ENCODE data around the gene PPM1N.

The PPM1N gene

DNA sequence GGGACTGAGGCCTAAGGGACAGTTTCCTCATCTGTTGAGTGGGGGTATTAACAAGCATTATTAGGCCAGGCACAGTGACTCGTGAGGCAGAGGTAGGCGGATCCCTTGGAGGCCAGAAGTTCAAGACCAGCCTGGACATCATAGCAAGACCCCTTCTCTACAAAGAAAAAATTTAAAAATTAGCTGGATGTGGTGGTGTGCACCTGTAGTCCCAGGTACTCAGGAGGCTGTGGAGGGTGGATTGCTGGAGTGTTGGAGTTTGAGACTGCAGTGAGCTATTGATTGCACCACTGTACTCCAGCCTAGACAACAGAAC, 41.8 kb upstream of the PPM1N start:
- TF ChIP-seq ZFX (IDR thresholded peaks at IDR 0.05; ENCODE audit: borderline replicate concordance) (no peak), CTCF (IDR thresholded peaks at IDR 0.05) (no peak)
- no peak overlapping the region for H3K27ac ChIP-seq

DNA sequence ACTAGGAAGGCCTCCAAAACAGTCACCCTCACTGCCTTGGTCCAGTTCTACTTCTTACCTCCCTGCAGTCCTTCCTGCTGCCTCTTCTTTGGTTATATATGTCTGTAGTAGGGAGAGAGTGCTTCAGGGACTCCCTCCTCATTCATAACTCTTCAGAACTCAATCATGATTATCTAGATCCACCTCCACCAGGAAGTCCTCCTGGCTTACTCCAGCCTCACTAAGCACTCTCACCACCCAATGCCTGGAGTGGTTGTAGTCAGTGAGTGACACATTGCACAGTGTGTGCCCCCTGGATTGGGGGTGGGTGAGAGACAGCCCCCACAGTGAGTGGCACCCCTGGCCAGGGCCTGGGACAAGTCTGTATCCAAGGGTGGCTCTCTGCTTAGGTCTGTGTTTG, 40.5 kb upstream of the PPM1N start:
- TF ChIP-seq ZFX (IDR thresholded peaks at IDR 0.05; ENCODE audit: borderline replicate concordance) (no peak), CTCF (IDR thresholded peaks at IDR 0.05) (no peak)
- H3K27ac ChIP-seq = no peak overlapping the region

DNA sequence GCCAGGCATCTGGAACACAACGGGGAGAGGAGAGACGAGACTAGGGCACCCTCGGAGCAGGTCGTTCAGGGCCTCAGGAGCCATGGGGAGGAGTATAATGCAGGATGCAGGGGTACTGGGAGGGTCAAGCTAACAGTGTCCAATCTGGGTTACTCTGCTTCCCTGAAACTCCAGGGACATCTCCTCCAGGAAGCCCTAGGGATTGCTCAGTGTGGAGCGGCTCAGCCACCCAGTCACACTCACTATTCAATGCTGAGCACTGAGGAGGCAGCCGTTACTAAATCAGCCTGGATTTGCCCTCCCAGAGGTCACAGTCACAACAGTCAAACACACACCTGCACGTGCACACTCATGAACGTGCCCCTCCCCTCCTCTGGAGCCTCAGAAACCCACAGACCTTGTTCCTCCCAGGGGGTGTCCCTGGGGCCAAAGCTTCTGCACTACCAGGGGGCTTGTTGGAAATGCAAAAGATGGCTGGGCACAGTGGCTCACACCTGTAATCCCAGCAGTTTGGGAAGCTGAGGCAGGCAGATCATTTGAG, 37.4 kb upstream of the PPM1N start:
- TF ChIP-seq ZFX (IDR thresholded peaks at IDR 0.05; ENCODE audit: borderline replicate concordance) = no peak
- no peak for TF ChIP-seq CTCF (IDR thresholded peaks at IDR 0.05)
- H3K27ac ChIP-seq = no peak overlapping the region

GRCh38 chr19:45462174-45462573, 36.1 kb upstream of the PPM1N start:
- TF ChIP-seq ZFX (IDR thresholded peaks at IDR 0.05; ENCODE audit: borderline replicate concordance) (no peak), CTCF (IDR thresholded peaks at IDR 0.05) (no peak)

DNA sequence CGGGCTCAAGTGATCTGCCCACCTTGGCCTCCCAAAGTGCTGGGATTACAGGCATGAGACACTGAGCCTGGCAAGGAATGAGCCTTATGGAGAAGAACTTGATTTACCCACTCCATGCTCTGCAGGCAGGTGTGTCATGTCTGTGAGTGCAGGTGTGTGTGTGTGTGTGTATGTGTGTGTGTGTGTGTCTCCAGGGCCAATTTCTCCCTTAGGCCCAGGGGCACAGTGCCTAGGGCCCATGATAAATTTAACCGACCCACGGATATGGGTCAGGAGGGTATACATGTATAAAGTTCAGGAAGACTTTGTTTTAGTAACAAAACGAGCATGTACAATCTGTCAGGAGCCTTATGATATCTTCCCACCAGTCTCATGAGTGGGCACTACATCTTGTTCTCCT, 35.0 kb upstream of the PPM1N start:
- no peak overlapping the region for H3K27ac ChIP-seq
- no peak for TF ChIP-seq CTCF (IDR thresholded peaks at IDR 0.05)
- TF ChIP-seq ZFX (IDR thresholded peaks at IDR 0.05; ENCODE audit: borderline replicate concordance) = no peak

More at GRCh38 chr19:45462174-45462573, 36.1 kb upstream of the PPM1N start:
- no peak overlapping the region for H3K27ac ChIP-seq

GRCh38 chr19:45464274-45464673, 34.0 kb upstream of the PPM1N start:
- H3K27ac ChIP-seq = no peak overlapping the region
- TF ChIP-seq ZFX (IDR thresholded peaks at IDR 0.05; ENCODE audit: borderline replicate concordance) = no peak
- TF ChIP-seq CTCF (IDR thresholded peaks at IDR 0.05) = no peak

- H3K27ac ChIP-seq = no peak overlapping the region
- TF ChIP-seq ZFX (IDR thresholded peaks at IDR 0.05; ENCODE audit: borderline replicate concordance) (no peak), CTCF (IDR thresholded peaks at IDR 0.05) (no peak)
These were observed 33.3 kb upstream of the PPM1N start for GRCh38 chr19:45464852-45465441.
